ENCODE results near the gene IGFBP7. TPM values are rescaled to one million over a fixed set of nuclear protein-coding genes. Genes with fewer than 3 reads are reported as not detected.

The IGFBP7 gene
- total and polyA plus RNA-seq, 2 of the 8 experiments (the other 6 are each of a cell fraction or from before 2014, with no cell fraction given), result 0.17 to 0.48 TPM

GRCh38 chr4:57023104-57023503 is 87.1 kb downstream of the IGFBP7 start:
- Histone ChIP-seq H3K27me3 (replicated peaks in 1 of 4; ENCODE audit: control insufficient read depth in 3 of 4, extremely low read depth in 1 of 4, insufficient read depth in 3 of 4, low read length in 3 of 4) (no peaks in the 10 kb centered on the region), H2AK5ac (ENCODE audit: low read depth, low read length) (no peak overlapping the region), H2AFZ (ENCODE audit: low read length) (no peak overlapping the region), H3K4me2 (ENCODE audit: insufficient read depth in 1 of 2, low read depth in 2 of 2, low read length in 2 of 2) (no peak overlapping the region), H3K4me3 (ENCODE audit: extremely low read depth in 1 of 4, insufficient read depth in 2 of 4, low read depth in 3 of 4, low read length in 4 of 4) (no peak overlapping the region), H3K27ac (ENCODE audit: low read depth, low read length) (no peak overlapping the region), H2BK120ac (replicated peaks; ENCODE audit: low read depth, low read length) (no peak overlapping the region), H3K9ac (replicated peaks in 1 of 4; ENCODE audit: extremely low read depth in 1 of 4, low read depth in 3 of 4, low read length in 3 of 4) (no peak overlapping the region), H3K4me1 (replicated peaks in 1 of 4; ENCODE audit: control insufficient read depth in 3 of 4, insufficient read depth in 4 of 4, low read length in 3 of 4) (no peaks in the 10 kb centered on the region), H3K23me2 (ENCODE audit: low read depth, low read length) (no peaks in the 10 kb centered on the region), H3K36me3 (ENCODE audit: control insufficient read depth in 2 of 4, insufficient read depth in 4 of 4, low read length in 3 of 4) (peaks cover 28 to 82% (median 59%) of the 10 kb centered on the region in 4 experiments), H3K79me2 (ENCODE audit: control insufficient read depth in 1 of 2, insufficient read depth in 2 of 2, low read length in 2 of 2) (no peaks in the 10 kb centered on the region), H3K23ac (ENCODE audit: insufficient read length) (no peak overlapping the region), H4K5ac (ENCODE audit: insufficient read length, low read depth, low read length) (no peak overlapping the region), H2BK5ac (ENCODE audit: low read depth, low read length) (no peak overlapping the region), H3K4ac (replicated peaks; ENCODE audit: insufficient read length, low read depth, low read length) (no peak overlapping the region), H3K18ac (ENCODE audit: extremely low read depth, low read length) (no peak overlapping the region), H4K20me1 (replicated peaks in 1 of 2; ENCODE audit: control insufficient read depth in 1 of 2, insufficient read depth in 2 of 2, low read length in 2 of 2) (peaks cover 0 to 1% of the 10 kb centered on the region in 2 experiments), H4K91ac (replicated peaks; ENCODE audit: insufficient read length, low read length) (no peak overlapping the region), H3K79me1 (ENCODE audit: low read depth, low read length) (no peaks in the 10 kb centered on the region; the same call in 1 of the 2 replicates), H2BK20ac (ENCODE audit: low read length) (no peak overlapping the region), H4K8ac (ENCODE audit: extremely low read depth, insufficient read depth, low read length) (no peak overlapping the region), H3K9me3 (ENCODE audit: insufficient read depth in 2 of 2, low read depth in 1 of 2, low read length in 1 of 2) (no peaks in the 10 kb centered on the region), H3K56ac (replicated peaks; ENCODE audit: insufficient read length, low read depth, low read length) (no peak overlapping the region), H2BK15ac (ENCODE audit: low read length) (no peak overlapping the region), H3K14ac (ENCODE audit: insufficient read length) (no peak overlapping the region), H2BK12ac (ENCODE audit: low read depth, low read length) (no peak overlapping the region)
- 93% methylated on average over 4 of the region's 4 CpGs; no CpG with 5 or more reads in 1 of the 2 experiments for WGBS, 2 experiments (ENCODE audit: extremely low coverage in 1 of 2, insufficient coverage in 1 of 2, insufficient read length in 1 of 2, insufficient replicate concordance in 2 of 2, low coverage in 1 of 2, low lambda C conversion rate in 2 of 2, missing lambda C conversion rate in 1 of 2)
- ChIA-PET POLR2A (ENCODE audit: partially characterized antibody) (no interaction called here), CTCF (ENCODE audit: partially characterized antibody) (no interaction called here)
- FAIRE-seq (no peak), DNase-seq (ENCODE audit: low read depth in 1 of 2, low spot score in 2 of 2) (no peak)
- TF ChIP-seq ASH2L (IDR thresholded peaks at IDR 0.05; ENCODE audit: low read length) (no peak), SIN3A (conservative IDR thresholded peaks at IDR 0.05 in 1 of 2, IDR thresholded peaks at IDR 0.05 in 1 of 2; ENCODE audit: low read depth in 1 of 2, low read length in 2 of 2) (no peak), USF2 (IDR thresholded peaks at IDR 0.05; ENCODE audit: low read length) (no peak), HDAC6 (IDR thresholded peaks at IDR 0.05; ENCODE audit: low read depth, low read length) (no peak), JUND (IDR thresholded peaks at IDR 0.05; ENCODE audit: low read length) (no peak), GTF2F1 (IDR thresholded peaks at IDR 0.05; ENCODE audit: borderline replicate concordance, low read depth, low read length) (no peak), RFX5 (IDR thresholded peaks at IDR 0.05; ENCODE audit: borderline replicate concordance, low read depth, low read length) (no peak), SP1 (IDR thresholded peaks at IDR 0.05; ENCODE audit: low read depth, low read length) (no peak), CTCF (IDR thresholded peaks at IDR 0.05; ENCODE audit: control extremely low read depth in 1 of 3, insufficient read depth in 1 of 3, low read depth in 1 of 3, low read length in 3 of 3) (no peak), TEAD4 (IDR thresholded peaks at IDR 0.05; ENCODE audit: low read depth, low read length) (no peak), CHD2 (IDR thresholded peaks at IDR 0.05; ENCODE audit: low read length) (no peak), POU5F1 (IDR thresholded peaks at IDR 0.05; ENCODE audit: low read depth, low read length) (no peak)
